Measurements from ENCODE around the gene GEMIN5.

GEMIN5 gene

DNA sequence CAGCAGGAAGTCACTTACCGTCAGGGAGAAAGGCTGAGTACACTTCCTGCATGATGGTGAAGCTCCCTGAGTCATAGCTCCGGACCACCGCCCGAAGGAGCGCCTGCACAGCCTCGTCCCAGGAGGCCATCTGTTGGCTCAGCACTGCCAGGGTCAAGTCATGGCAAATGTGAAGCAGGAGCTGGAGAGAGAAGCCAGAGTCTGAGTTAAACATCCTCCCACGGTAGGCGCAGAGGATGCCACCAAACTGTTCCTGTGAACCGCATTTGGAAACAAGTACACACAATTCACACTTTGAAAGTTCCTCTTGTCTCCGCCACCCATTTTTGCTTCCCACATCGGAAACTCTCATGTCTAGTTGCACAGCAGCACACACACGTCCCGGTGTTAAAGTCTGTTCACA is 45.6 kb downstream of the GEMIN5 start:
- Histone ChIP-seq H3K4me1 (ENCODE audit: control insufficient read depth in 1 of 2, insufficient read depth in 2 of 2, low read length in 2 of 2) (peaks cover 0 to 9% of the 10 kb centered on the region in 2 donors), H3K27ac (ENCODE audit: low read depth, low read length) (no peak overlapping the region), H3K36me3 (ENCODE audit: control insufficient read depth in 1 of 2, insufficient read depth in 2 of 2, low read length in 2 of 2) (peaks cover 34 to 79% of the 10 kb centered on the region in 2 donors)

DNA sequence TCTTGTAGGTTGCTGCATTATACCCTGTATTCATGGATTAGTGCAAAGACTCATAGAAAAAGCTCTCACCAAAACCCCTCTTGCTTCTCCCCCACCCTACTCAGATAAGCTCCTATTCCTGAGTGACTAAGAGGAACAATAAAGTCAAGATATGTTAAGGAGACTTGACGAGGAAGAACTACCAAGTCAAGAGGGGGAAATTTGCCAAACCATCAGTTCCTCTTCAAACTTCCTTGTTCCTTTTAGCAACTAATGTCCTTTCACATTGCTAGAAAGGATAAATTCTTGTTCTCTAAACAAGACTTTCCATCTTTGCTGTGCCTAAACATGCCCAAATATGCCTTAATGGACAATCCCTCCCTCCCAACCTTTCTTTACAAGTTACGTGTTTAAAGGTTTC is 52.6 kb downstream of the GEMIN5 start:
- Histone ChIP-seq H3K4me3 (ENCODE audit: low read depth in 1 of 2, low read length in 2 of 2) (no peak overlapping the region), H3K9ac (ENCODE audit: low read depth in 1 of 2, low read length in 2 of 2) (no peak overlapping the region), H3K9me3 (ENCODE audit: control insufficient read depth in 1 of 2, low read length in 2 of 2) (peaks cover 23 to 28% of the 10 kb centered on the region in 2 donors), H3K27ac (ENCODE audit: low read depth, low read length) (no peak overlapping the region), H3K4me1 (ENCODE audit: control insufficient read depth in 1 of 2, insufficient read depth in 2 of 2, low read length in 2 of 2) (no peaks in the 10 kb centered on the region), H3K36me3 (ENCODE audit: control insufficient read depth in 1 of 2, insufficient read depth in 2 of 2, low read length in 2 of 2) (peaks cover 26 to 53% of the 10 kb centered on the region in 2 donors), H3K27me3 (ENCODE audit: control insufficient read depth in 1 of 2, insufficient read depth in 2 of 2, low read length in 2 of 2) (no peaks in the 10 kb centered on the region)

More for the DNA sequence above, 45.6 kb downstream of the GEMIN5 start:
- H3K9me3 ChIP-seq (ENCODE audit: control insufficient read depth in 1 of 2, low read length in 2 of 2), result peaks cover 0 to 4% of the 10 kb centered on the region in 2 donors
- no peaks in the 10 kb centered on the region for H3K27me3 ChIP-seq (ENCODE audit: control insufficient read depth in 1 of 2, insufficient read depth in 2 of 2, low read length in 2 of 2)
- H3K9ac ChIP-seq (ENCODE audit: low read depth in 1 of 2, low read length in 2 of 2), result no peak overlapping the region
- no peak overlapping the region for H3K4me3 ChIP-seq (ENCODE audit: low read depth in 1 of 2, low read length in 2 of 2)

DNA sequence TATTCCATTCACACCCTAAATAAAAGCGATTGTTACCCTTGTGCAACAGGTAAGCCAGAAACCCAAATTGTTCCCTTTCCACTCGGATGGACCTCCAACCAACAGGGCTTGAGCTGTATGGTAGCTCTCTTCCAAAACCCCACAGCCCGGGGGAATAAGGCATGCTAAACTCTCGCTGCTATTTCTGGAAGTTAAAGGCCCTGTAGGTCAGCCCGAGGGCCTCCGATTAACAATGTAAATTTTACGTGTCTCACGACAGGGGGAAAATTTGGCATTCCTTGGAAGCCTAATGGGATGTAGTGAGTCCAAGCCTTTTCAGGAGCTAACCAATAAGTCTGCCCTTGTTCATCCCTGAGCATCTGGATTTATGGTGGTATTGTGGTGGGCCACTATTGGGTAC is 53.6 kb downstream of the GEMIN5 start:
- peaks cover 26 to 46% of the 10 kb centered on the region in 2 donors for H3K36me3 ChIP-seq (ENCODE audit: control insufficient read depth in 1 of 2, insufficient read depth in 2 of 2, low read length in 2 of 2)
- no peaks in the 10 kb centered on the region for H3K27me3 ChIP-seq (ENCODE audit: control insufficient read depth in 1 of 2, insufficient read depth in 2 of 2, low read length in 2 of 2)
- H3K9ac ChIP-seq (ENCODE audit: low read depth in 1 of 2, low read length in 2 of 2), result no peak overlapping the region
- H3K9me3 ChIP-seq (ENCODE audit: control insufficient read depth in 1 of 2, low read length in 2 of 2), result peaks cover 23 to 28% of the 10 kb centered on the region in 2 donors
- no peak overlapping the region for H3K27ac ChIP-seq (ENCODE audit: low read depth, low read length)
- no peak overlapping the region for H3K4me3 ChIP-seq (ENCODE audit: low read depth in 1 of 2, low read length in 2 of 2)
- no peaks in the 10 kb centered on the region for H3K4me1 ChIP-seq (ENCODE audit: control insufficient read depth in 1 of 2, insufficient read depth in 2 of 2, low read length in 2 of 2)

DNA sequence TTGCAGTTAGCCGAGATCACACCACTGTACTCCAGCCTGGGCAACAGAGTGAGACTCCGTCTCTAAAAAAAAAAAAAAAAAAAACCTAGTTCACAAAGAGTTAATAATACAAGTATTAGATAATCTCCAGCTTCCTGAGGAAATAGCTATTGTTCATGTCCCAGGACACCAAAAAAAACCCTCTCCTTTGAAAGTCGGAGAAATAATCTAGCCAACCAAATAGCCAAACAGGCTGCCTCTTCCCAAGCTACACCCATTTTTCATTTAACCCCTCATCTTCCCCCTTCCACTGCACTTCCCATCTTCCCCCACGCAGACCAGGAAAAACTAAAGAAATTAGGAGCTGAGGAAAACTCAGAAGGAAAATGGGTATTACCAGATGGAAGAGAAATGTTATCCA is 56.0 kb downstream of the GEMIN5 start:
- Histone ChIP-seq H3K36me3 (ENCODE audit: control insufficient read depth in 1 of 2, insufficient read depth in 2 of 2, low read length in 2 of 2) (peaks cover 15 to 26% of the 10 kb centered on the region in 2 donors), H3K27ac (ENCODE audit: low read depth, low read length) (no peak overlapping the region), H3K4me3 (ENCODE audit: low read depth in 1 of 2, low read length in 2 of 2) (no peak overlapping the region), H3K27me3 (ENCODE audit: control insufficient read depth in 1 of 2, insufficient read depth in 2 of 2, low read length in 2 of 2) (no peaks in the 10 kb centered on the region), H3K9ac (ENCODE audit: low read depth in 1 of 2, low read length in 2 of 2) (no peak overlapping the region), H3K9me3 (ENCODE audit: control insufficient read depth in 1 of 2, low read length in 2 of 2) (peaks cover 32 to 33% of the 10 kb centered on the region in 2 donors), H3K4me1 (ENCODE audit: control insufficient read depth in 1 of 2, insufficient read depth in 2 of 2, low read length in 2 of 2) (no peaks in the 10 kb centered on the region)

DNA sequence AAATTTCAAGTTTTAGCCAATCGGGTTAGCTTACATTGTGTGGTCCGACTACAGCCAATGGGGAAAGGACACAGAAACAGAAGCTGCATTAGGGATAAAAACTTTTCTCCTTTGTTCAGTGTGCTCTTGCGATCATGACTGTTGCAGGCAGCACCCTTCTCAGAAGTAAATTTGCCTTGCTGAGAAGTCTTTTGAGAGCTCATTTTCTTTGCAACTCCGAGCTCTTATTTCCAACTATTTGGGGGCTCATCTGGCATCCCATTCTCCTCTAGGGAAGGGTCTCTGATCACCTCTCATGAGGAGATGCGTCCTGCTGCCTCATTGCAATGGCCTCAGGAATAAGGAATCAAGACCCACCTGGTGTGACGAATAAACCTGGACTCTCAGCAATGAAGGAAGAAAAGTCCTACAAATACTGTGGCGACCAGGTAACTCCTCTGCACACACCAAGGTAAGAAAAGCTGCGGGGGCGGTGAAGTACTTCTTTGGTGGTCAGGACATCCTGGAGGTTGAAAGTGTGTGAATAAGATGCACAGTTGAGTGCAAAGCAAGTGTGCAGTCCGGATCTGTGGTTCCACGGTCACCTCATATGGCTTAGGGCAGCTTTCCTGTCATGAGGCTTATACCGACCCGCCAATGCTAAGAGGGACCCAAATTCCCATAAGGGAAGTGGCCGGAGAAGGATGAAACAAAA is 59.2 kb downstream of the GEMIN5 start:
- Histone ChIP-seq H3K9ac (ENCODE audit: low read depth in 1 of 2, low read length in 2 of 2) (no peak overlapping the region), H3K9me3 (ENCODE audit: control insufficient read depth in 1 of 2, low read length in 2 of 2) (peaks cover 9 to 11% of the 10 kb centered on the region in 2 donors), H3K4me3 (ENCODE audit: low read depth in 1 of 2, low read length in 2 of 2) (no peak overlapping the region), H3K27ac (ENCODE audit: low read depth, low read length) (no peak overlapping the region), H3K36me3 (ENCODE audit: control insufficient read depth in 1 of 2, insufficient read depth in 2 of 2, low read length in 2 of 2) (peaks cover 15 to 34% of the 10 kb centered on the region in 2 donors), H3K4me1 (ENCODE audit: control insufficient read depth in 1 of 2, insufficient read depth in 2 of 2, low read length in 2 of 2) (no peaks in the 10 kb centered on the region), H3K27me3 (ENCODE audit: control insufficient read depth in 1 of 2, insufficient read depth in 2 of 2, low read length in 2 of 2) (no peaks in the 10 kb centered on the region)

DNA sequence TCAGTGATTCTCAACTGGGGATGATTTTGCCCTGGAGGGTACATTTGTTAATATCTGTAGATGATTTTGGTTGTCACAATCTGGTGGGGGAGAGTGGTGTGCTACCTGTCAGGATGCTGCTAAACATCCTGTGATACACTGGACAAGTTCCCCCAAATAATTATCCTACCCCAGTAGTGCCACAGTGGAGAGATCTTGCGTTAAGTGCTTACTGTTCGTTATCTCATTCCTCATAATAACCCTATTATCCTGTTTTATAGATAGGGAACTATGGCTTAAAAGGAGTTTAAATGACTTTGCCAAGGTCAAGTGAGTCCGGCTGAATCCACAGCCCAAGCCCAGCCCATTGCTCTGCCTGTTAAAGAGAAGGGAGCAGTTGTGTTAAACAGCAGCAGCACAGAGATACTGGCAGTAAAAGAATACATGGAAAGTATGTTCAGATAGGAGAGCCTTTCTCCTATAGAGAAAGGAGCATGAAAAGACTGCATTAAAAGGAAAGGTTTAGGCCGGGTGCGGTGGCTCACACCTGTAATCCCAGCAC is 64.2 kb downstream of the GEMIN5 start:
- Histone ChIP-seq H3K36me3 (ENCODE audit: control insufficient read depth in 1 of 2, insufficient read depth in 2 of 2, low read length in 2 of 2) (peaks cover 28 to 65% of the 10 kb centered on the region in 2 donors), H3K9ac (ENCODE audit: low read depth in 1 of 2, low read length in 2 of 2) (no peak overlapping the region), H3K27ac (ENCODE audit: low read depth, low read length) (no peak overlapping the region)

DNA sequence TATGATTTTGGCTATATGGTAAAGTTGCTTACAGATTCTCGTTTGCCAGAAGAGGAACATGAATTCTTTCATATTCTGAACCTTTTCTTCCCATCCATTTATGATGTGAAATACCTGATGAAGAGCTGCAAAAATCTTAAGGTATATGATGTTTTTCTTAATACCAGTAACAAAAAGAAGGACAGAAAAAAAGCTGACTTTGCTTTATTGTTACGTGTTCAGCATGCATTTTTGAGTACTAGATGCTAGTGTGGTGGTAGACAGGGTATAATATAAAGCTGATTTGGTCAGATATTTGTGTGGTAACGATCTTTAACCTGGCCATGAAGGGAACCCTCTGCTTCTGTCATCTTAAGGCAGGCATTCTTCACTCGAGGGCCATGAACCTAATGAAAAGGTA is 66.3 kb downstream of the GEMIN5 start:
- Histone ChIP-seq H3K27me3 (ENCODE audit: control insufficient read depth in 1 of 2, insufficient read depth in 2 of 2, low read length in 2 of 2) (no peaks in the 10 kb centered on the region), H3K4me1 (ENCODE audit: control insufficient read depth in 1 of 2, insufficient read depth in 2 of 2, low read length in 2 of 2) (no peaks in the 10 kb centered on the region), H3K9me3 (ENCODE audit: control insufficient read depth in 1 of 2, low read length in 2 of 2) (no peaks in the 10 kb centered on the region), H3K27ac (ENCODE audit: low read depth, low read length) (no peak overlapping the region), H3K4me3 (ENCODE audit: low read depth in 1 of 2, low read length in 2 of 2) (no peak overlapping the region), H3K36me3 (ENCODE audit: control insufficient read depth in 1 of 2, insufficient read depth in 2 of 2, low read length in 2 of 2) (peaks cover 28 to 66% of the 10 kb centered on the region in 2 donors), H3K9ac (ENCODE audit: low read depth in 1 of 2, low read length in 2 of 2) (no peak overlapping the region)

More for the DNA sequence above, 64.2 kb downstream of the GEMIN5 start:
- Histone ChIP-seq H3K27me3 (ENCODE audit: control insufficient read depth in 1 of 2, insufficient read depth in 2 of 2, low read length in 2 of 2) (no peaks in the 10 kb centered on the region), H3K4me1 (ENCODE audit: control insufficient read depth in 1 of 2, insufficient read depth in 2 of 2, low read length in 2 of 2) (no peaks in the 10 kb centered on the region), H3K9me3 (ENCODE audit: control insufficient read depth in 1 of 2, low read length in 2 of 2) (peaks cover 6 to 7% of the 10 kb centered on the region in 2 donors), H3K4me3 (ENCODE audit: low read depth in 1 of 2, low read length in 2 of 2) (no peak overlapping the region)

DNA sequence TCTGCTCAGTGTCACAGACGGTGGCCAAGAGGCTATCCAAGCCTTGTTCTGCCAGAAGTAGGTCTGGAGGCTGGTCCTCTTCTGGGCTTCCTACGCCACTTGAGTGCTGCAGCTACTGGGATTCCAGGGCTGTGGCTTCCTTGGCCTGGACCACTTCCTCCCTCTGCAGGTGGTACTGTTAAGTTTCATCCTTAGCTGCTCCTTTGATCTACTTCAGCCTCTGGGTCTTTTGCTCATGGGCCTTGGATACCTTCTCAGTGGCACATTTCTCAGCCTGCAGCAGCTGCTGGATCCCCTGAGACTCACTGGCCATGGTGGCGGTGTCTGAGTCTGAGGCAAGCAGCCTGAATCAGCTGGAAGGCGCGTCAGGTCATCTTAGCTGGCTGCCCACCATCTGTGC is 69.3 kb downstream of the GEMIN5 start:
- Histone ChIP-seq H3K27ac (ENCODE audit: low read depth, low read length) (no peak overlapping the region), H3K4me3 (ENCODE audit: low read depth in 1 of 2, low read length in 2 of 2) (no peak overlapping the region), H3K9ac (ENCODE audit: low read depth in 1 of 2, low read length in 2 of 2) (no peak overlapping the region), H3K36me3 (ENCODE audit: control insufficient read depth in 1 of 2, insufficient read depth in 2 of 2, low read length in 2 of 2) (peaks cover 16 to 58% of the 10 kb centered on the region in 2 donors), H3K4me1 (ENCODE audit: control insufficient read depth in 1 of 2, insufficient read depth in 2 of 2, low read length in 2 of 2) (no peaks in the 10 kb centered on the region), H3K27me3 (ENCODE audit: control insufficient read depth in 1 of 2, insufficient read depth in 2 of 2, low read length in 2 of 2) (no peaks in the 10 kb centered on the region), H3K9me3 (ENCODE audit: control insufficient read depth in 1 of 2, low read length in 2 of 2) (no peaks in the 10 kb centered on the region)

DNA sequence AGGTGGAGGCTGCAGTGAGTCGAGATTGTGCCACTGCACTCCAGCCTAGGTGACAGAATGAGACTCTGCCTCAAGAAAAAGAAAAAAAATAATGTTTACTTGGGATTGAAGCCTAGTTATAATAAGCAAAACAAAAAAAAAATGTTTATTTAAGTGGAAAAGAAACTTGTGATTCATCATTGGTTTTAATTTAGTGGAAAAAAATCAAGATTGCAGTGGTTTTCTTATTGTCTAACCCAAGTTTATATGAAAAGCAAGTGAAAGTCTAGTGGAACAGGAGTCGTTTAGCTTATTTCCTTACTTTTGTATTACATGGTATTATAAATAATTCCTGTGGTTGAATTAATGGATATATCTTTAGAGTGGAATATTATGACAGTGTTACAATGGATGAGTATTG is 71.2 kb downstream of the GEMIN5 start:
- no peak overlapping the region for H3K27ac ChIP-seq (ENCODE audit: low read depth, low read length)
- peaks cover 16 to 49% of the 10 kb centered on the region in 2 donors for H3K36me3 ChIP-seq (ENCODE audit: control insufficient read depth in 1 of 2, insufficient read depth in 2 of 2, low read length in 2 of 2)

DNA sequence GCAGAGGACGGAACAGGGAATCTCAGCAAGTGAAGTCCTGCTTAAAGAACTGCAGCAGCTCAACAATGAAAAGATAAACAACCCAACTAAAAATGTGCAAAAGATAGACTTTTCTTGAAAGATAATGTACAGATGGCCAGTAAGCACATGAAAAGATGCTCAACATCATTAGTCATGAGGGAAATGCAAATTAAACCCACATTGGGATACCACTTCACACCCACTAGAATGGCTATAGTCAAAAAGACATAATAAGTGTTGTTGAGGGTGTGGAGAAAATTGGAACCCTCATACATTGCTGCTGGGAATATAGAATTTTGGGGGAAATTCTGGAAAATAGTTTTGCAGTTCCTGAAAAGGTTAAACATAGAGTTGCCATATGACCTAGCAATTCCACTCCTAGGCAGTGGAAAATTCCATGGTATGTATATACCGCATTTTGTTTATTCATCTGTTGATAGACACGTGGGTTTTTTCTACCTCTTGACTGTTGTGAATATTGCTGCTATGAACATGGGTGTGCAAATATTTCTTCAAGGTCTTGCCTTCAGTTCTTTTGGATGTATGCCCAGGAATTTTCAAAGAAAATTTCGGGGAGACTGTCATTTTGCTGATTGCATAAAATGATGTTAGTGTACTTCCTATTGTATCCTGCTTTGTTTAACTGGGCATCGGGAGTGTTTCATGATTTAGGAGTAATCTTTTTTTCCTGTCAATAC is 72.4 kb downstream of the GEMIN5 start:
- Histone ChIP-seq H3K36me3 (ENCODE audit: control insufficient read depth in 1 of 2, insufficient read depth in 2 of 2, low read length in 2 of 2) (peaks cover 12 to 39% of the 10 kb centered on the region in 2 donors), H3K27me3 (ENCODE audit: control insufficient read depth in 1 of 2, insufficient read depth in 2 of 2, low read length in 2 of 2) (no peaks in the 10 kb centered on the region), H3K9me3 (ENCODE audit: control insufficient read depth in 1 of 2, low read length in 2 of 2) (no peaks in the 10 kb centered on the region), H3K4me3 (ENCODE audit: low read depth in 1 of 2, low read length in 2 of 2) (no peak overlapping the region), H3K27ac (ENCODE audit: low read depth, low read length) (no peak overlapping the region), H3K4me1 (ENCODE audit: control insufficient read depth in 1 of 2, insufficient read depth in 2 of 2, low read length in 2 of 2) (peaks cover 18 to 21% of the 10 kb centered on the region in 2 donors), H3K9ac (ENCODE audit: low read depth in 1 of 2, low read length in 2 of 2) (no peak overlapping the region)

More for the DNA sequence above, 71.2 kb downstream of the GEMIN5 start:
- Histone ChIP-seq H3K4me3 (ENCODE audit: low read depth in 1 of 2, low read length in 2 of 2) (no peak overlapping the region), H3K9me3 (ENCODE audit: control insufficient read depth in 1 of 2, low read length in 2 of 2) (no peaks in the 10 kb centered on the region), H3K27me3 (ENCODE audit: control insufficient read depth in 1 of 2, insufficient read depth in 2 of 2, low read length in 2 of 2) (no peaks in the 10 kb centered on the region), H3K4me1 (ENCODE audit: control insufficient read depth in 1 of 2, insufficient read depth in 2 of 2, low read length in 2 of 2) (peaks cover 10 to 13% of the 10 kb centered on the region in 2 donors), H3K9ac (ENCODE audit: low read depth in 1 of 2, low read length in 2 of 2) (no peak overlapping the region)

All from duodenal mucosa (tissue), 2 donors.